Measurements from ENCODE around the gene PAMR1.

The PAMR1 gene

GRCh38 chr11:35564245-35564595, 38.8 kb upstream of the PAMR1 start:
- TF ChIP-seq TAF1 (IDR thresholded peaks at IDR 0.05; ENCODE audit: borderline replicate concordance, insufficient read depth, low read length) (no peak), REST (IDR thresholded peaks at IDR 0.05; ENCODE audit: insufficient read depth in 1 of 2, low read depth in 2 of 2, low read length in 2 of 2) (no peak), POLR2AphosphoS5 (IDR thresholded peaks at IDR 0.05; ENCODE audit: low read depth, low read length) (no peak), SIN3A (IDR thresholded peaks at IDR 0.05; ENCODE audit: borderline replicate concordance, insufficient read depth, low read length) (no peak)

- no peak for TF ChIP-seq SIN3A (IDR thresholded peaks at IDR 0.05; ENCODE audit: borderline replicate concordance, insufficient read depth, low read length)
- no peak for TF ChIP-seq FOXP2 (optimal IDR thresholded peaks at IDR 0.05; ENCODE audit: borderline replicate concordance, extremely low read depth, extremely low read length, insufficient read depth)
- no peak for TF ChIP-seq POLR2AphosphoS5 (IDR thresholded peaks at IDR 0.05; ENCODE audit: low read depth, low read length)
- TF ChIP-seq TAF1 (IDR thresholded peaks at IDR 0.05; ENCODE audit: borderline replicate concordance, insufficient read depth, low read length), result no peak
- no peak for TF ChIP-seq REST (IDR thresholded peaks at IDR 0.05; ENCODE audit: insufficient read depth in 1 of 2, low read depth in 2 of 2, low read length in 2 of 2)
These were observed 38.2 kb upstream of the PAMR1 start for GRCh38 chr11:35563484-35564244.

- no peak for TF ChIP-seq TAF1 (IDR thresholded peaks at IDR 0.05; ENCODE audit: borderline replicate concordance, insufficient read depth, low read length)
These were observed 34.5 kb upstream of the PAMR1 start for GRCh38 chr11:35559949-35560348.

GRCh38 chr11:35558513-35558912, 33.1 kb upstream of the PAMR1 start:
- TF ChIP-seq TAF1 (IDR thresholded peaks at IDR 0.05; ENCODE audit: borderline replicate concordance, insufficient read depth, low read length) (no peak), POLR2AphosphoS5 (IDR thresholded peaks at IDR 0.05; ENCODE audit: low read depth, low read length) (no peak), SIN3A (IDR thresholded peaks at IDR 0.05; ENCODE audit: borderline replicate concordance, insufficient read depth, low read length) (no peak), FOXP2 (optimal IDR thresholded peaks at IDR 0.05; ENCODE audit: borderline replicate concordance, extremely low read depth, extremely low read length, insufficient read depth) (no peak), REST (IDR thresholded peaks at IDR 0.05; ENCODE audit: insufficient read depth in 1 of 2, low read depth in 2 of 2, low read length in 2 of 2) (no peak)

- TF ChIP-seq TAF1 (IDR thresholded peaks at IDR 0.05; ENCODE audit: borderline replicate concordance, insufficient read depth, low read length) (no peak), FOXP2 (optimal IDR thresholded peaks at IDR 0.05; ENCODE audit: borderline replicate concordance, extremely low read depth, extremely low read length, insufficient read depth) (no peak)
These were observed 30.1 kb upstream of the PAMR1 start for GRCh38 chr11:35555488-35555887.

GRCh38 chr11:35554491-35555437, 29.3 kb upstream of the PAMR1 start:
- TF ChIP-seq POLR2AphosphoS5 (IDR thresholded peaks at IDR 0.05; ENCODE audit: low read depth, low read length) (no peak), SIN3A (IDR thresholded peaks at IDR 0.05; ENCODE audit: borderline replicate concordance, insufficient read depth, low read length) (no peak), FOXP2 (optimal IDR thresholded peaks at IDR 0.05; ENCODE audit: borderline replicate concordance, extremely low read depth, extremely low read length, insufficient read depth) (no peak), REST (IDR thresholded peaks at IDR 0.05; ENCODE audit: insufficient read depth in 1 of 2, low read depth in 2 of 2, low read length in 2 of 2) (no peak), TAF1 (IDR thresholded peaks at IDR 0.05; ENCODE audit: borderline replicate concordance, insufficient read depth, low read length) (no peak)

Data from PFSK-1 (cell line).